Putamen (tissue), 1 donor: ENCODE measurements around the gene HYPK.

ENCODE experiments used
- DNase-seq: peaks from one replicate; pipeline ENCODE4 v3.0.0-alpha.2; 2016; ENCODE audit warnings: low spot score

HYPK gene

GRCh38 chr15:43851251-43851650 is 50.9 kb downstream of the HYPK start:
- no peak for DNase-seq

- DNase-seq = no peak
Measured at GRCh38 chr15:43852607-43853006, 52.2 kb downstream of the HYPK start.
